GDM1 (cell line): ENCODE results near the gene ZNF740.
"Not testable (repeated sequence)": the region's sequence is repeated elsewhere in the genome, so short reads cannot be mapped to it uniquely, and the experiment has no call there.

Experiments used
- DNase-seq: peaks from one replicate; lab custom pipeline; 2025; lab: John Stamatoyannopoulos, UW

Gene ZNF740

GRCh38 chr12:53180220-53180930, at the start of gene ZNF740, which contains the start of gene CSAD:
Gene ZNF740 (plus strand): TSS chr12:53180722. CDS start chr12:53181984, 1,262 bp downstream.
Gene CSAD (minus strand): TSS chr12:53180925. CDS start chr12:53173470, 7,455 bp downstream.
- DNase-seq = peak; percentile 97

- no peak for DNase-seq
Observed at GRCh38 chr12:53131844-53132243, 48.7 kb upstream of the ZNF740 start.

GRCh38 chr12:53133722-53134121, 46.8 kb upstream of the ZNF740 start:
- no peak for DNase-seq

GRCh38 chr12:53143355-53143754, 37.2 kb upstream of the ZNF740 start:
- DNase-seq = no peak

- no peak for DNase-seq
Observed at GRCh38 chr12:53145383-53146260, 34.9 kb upstream of the ZNF740 start.

GRCh38 chr12:53147181-53147580, 33.3 kb upstream of the ZNF740 start:
- no peak for DNase-seq

- DNase-seq = no peak
Observed at GRCh38 chr12:53147653-53148052, 32.9 kb upstream of the ZNF740 start.

- DNase-seq = no peak
Observed at GRCh38 chr12:53151039-53151438, 29.5 kb upstream of the ZNF740 start.

GRCh38 chr12:53152390-53152789, 28.1 kb upstream of the ZNF740 start:
- no peak for DNase-seq

- DNase-seq = peak; percentile 68
Observed at GRCh38 chr12:53159195-53159839, 21.2 kb upstream of the ZNF740 start.

- DNase-seq = no peak
Observed at GRCh38 chr12:53160000-53160399, 20.5 kb upstream of the ZNF740 start.

GRCh38 chr12:53160673-53161072, 19.8 kb upstream of the ZNF740 start:
- no peak for DNase-seq

- no peak for DNase-seq
Observed at GRCh38 chr12:53161119-53161911, 19.2 kb upstream of the ZNF740 start.

- not testable (repeated sequence) for DNase-seq
Observed at GRCh38 chr12:53163008-53163407, 17.5 kb upstream of the ZNF740 start.

- DNase-seq = no peak
Observed at GRCh38 chr12:53166837-53167236, 13.7 kb upstream of the ZNF740 start.

GRCh38 chr12:53169644-53170043, 10.9 kb upstream of the ZNF740 start:
- DNase-seq = no peak

GRCh38 chr12:53170215-53170614, 10.3 kb upstream of the ZNF740 start:
- DNase-seq = no peak

GRCh38 chr12:53170876-53171724, 9.4 kb upstream of the ZNF740 start:
- DNase-seq = no peak

- DNase-seq = no peak
Observed at GRCh38 chr12:53171725-53172329, 8.7 kb upstream of the ZNF740 start.

- no peak for DNase-seq
Observed at GRCh38 chr12:53172352-53172751, 8.2 kb upstream of the ZNF740 start.
